HG02943 (cell line): Measurements from ENCODE around the gene NUDT17.

Source experiments
- ATAC-seq: cut with Tn5 transposase; IDR thresholded peaks from one replicate; pipeline ENCODE4 v1.9.1; 2021; ENCODE audit warnings: mild to moderate bottlenecking, low read depth, moderate library complexity; ENCODE audit not compliant: unreplicated experiment

Gene NUDT17

DNA sequence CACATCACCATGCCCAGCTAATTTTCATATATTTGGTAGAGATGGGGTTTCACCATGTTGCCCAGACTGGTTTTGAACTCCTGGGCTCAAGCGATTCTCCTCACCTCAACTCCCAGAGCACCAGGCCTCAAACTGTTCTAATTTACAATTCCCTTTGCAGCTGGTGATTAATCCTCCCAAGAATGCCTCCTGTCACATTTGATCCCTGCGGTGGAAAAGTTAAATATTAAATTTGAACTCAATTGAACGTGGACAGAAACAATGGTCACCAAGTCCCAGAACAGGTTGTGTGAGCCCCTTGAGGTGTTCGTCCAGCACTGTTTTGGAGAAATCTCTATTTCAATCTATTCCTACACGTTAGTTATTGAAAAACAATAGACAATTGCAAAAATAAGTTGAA is 42.2 kb downstream of the NUDT17 start:
- no peak for ATAC-seq

DNA sequence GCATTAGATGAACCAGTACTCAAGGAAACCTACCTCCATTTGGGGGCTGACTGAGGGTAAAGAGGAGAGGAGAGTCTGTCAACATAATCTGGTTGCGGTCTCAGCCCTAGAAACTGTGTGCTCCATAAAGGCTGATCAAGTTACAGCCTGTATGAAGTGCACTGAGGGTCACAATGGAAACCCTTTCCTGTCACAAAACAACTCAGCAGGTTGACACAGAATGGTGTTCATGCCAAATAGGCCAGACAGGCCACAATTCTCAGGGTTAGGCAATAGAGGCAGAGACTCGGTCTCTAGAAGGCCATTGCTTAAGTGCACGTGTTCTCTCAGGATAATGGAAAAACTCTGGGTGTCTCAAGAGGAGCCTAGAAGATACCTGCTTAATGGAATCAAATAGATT is 44.3 kb downstream of the NUDT17 start:
- ATAC-seq: no peak

DNA sequence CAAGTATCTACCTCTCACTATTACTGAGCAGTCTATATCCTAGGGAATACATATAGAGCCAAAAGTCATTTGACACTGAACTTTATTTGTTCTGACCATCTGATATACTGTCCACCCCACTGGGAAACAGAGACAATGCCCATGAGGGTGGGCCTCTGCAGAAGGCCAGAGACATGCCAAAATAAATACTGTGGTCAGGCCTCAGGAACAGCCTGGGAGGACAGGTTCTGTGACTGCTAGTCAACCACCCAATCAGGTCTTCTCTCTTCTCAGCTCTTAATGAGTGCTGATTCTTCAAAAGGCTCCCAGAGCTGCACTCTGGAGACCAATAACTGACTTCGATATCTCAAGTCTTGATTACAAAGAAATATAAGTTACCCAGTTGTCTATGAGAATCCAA is 45.7 kb downstream of the NUDT17 start:
- ATAC-seq: no peak

DNA sequence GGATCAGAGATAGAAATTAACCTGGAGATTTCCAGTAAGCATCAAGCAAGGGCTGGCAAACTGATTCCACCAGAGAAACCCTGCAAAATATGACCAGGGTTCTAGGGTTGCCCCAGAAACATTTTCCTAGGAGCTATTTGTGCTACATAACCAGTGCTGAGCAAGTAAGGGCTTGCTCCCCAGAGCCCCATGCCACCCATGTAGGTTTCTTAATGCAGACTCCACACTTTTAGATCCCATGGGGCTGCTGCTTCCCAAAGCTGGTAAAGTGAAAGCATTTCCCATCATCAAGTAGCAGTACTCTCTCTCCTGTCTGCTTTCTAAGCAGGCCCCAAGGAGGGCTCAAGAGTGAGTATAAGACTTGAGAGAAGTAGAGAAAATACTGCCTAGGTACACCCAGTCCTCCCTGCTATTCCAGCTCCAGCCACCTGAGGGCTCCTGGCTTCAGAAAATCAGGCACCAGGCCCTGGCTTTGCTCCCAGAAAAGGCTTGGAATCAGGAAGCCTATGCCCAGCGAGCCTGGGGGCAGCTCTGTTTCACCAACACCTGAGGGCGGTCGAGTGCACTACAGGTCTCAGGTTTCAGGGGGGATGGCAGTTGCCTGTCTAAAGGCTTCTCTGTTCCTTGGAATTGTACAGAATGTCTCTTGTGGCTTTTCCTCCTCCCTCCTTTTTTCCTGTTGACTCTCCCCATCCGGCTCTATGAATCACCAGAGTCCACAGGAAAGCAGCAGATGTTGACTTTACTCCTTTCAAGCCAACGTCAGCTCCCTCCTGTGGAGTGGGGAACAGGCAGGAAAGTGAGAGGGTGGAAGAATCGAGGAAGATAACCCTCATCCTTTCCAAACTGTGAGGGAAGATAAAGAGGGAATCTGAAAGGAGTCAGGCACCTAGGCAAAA is 46.4 kb downstream of the NUDT17 start:
- no peak for ATAC-seq

DNA sequence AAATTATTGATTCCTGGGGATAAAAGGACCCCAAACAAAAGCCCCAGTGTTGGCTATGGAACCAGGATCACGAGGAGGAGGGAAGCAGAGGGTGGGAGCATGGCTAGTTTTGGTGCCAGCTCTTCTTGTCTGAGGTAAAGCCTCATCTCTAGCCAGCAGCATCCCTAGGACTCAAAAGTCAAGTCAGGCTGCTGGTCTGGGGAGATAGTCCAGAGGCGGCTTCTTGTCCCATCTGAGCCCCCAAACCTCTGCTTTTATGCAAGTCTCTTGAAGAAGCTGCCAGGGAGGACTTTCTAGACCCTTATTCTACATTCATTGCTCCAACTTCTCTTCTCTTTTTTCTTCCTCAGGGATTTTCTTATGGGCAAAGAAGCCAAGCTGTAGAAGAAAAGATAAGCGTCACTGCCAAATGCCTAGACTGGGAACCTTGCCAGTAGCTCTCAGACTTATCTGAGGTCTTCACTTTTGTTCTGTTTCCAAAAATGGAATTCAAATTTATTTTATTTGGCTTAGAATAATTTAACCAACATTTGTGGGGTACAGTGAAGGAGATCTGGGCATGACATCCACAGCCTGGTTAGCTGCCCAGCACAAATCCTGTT is 47.2 kb downstream of the NUDT17 start:
- ATAC-seq: no peak

DNA sequence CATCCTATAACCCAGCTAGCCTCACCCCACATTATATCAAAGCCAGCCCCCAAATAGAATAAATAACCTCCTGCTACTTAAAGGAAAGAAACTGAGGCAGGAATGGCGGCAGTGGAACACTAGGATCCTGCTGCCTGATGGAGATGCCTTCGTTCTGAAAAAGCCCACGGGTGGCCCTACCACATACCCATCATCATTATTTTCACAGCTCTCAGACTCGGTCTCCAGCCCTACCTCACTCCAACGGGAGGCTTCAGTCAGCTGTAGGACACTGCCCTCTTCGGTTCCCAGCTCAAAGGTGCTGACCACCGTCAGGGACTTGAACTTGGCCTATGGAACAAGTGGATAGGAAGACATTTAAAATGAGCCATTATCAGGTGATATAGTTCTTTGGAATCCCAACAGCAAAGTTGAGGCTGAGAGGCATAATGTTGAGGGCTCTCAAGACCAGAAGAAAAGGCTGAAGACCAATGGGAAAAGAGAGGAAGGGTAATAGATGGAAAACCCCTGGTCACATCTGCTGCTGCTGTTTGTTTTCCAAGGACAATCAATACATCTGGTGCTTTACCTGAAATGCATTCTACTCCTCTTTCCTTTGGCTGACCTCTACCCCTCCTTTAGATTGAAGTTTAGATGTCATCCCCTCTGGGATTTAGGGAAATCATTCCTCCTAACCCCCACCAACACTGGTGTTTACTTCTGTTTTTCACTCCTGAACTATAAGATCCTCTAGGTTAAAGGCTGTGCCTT is 48.1 kb downstream of the NUDT17 start:
- no peak for ATAC-seq

DNA sequence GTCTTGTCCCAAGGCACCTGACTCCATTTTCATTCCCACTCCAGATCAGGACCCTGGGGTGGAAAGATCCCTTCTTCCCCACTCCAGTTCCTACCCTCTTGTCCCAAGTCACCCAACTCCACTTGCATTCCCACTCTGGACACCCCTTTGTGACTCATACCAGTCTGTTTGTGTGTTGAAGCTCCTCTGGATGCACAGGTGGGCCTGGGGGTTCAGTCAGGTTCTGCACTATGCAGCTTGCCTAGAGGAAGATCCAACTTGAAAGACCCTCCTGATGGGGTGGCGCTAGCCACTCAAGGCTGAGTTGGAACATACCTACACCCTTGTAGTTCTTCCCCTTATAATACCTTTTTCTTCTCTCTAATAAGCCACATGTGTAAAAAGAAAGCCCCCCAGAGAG is 50.0 kb downstream of the NUDT17 start:
- no peak for ATAC-seq

DNA sequence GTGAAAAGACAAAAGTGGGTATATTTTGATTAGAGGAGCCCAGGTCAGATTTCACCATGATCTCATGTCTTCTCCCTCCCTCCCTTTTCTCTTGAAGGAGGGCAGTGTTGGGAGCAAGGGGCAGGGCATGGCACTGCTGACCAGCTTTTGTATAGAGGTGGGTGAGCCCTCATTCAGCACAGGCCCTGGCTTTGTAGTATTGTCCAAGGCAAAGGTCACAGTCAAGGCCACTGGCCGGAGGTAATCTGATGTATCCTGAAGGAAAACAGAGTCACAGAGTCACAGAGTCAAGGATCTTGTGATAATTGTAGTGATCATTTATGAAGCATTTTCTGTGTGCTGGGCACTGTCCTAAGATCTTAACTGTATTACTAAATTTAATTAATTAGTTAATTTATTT is 52.5 kb downstream of the NUDT17 start:
- no peak for ATAC-seq
